GM10847 (cell line): ENCODE measurements around the gene HSPBAP1.

Experiments
- POLR2A ChIP-seq: IDR thresholded peaks from 2 replicates; pipeline ENCODE4 v1.6.1; 2011; ENCODE audit not compliant: insufficient read length; ENCODE audit errors: extremely low read depth

HSPBAP1 gene

GRCh38 chr3:122727766-122728165 is 65.9 kb downstream of the HSPBAP1 start:
- TF ChIP-seq POLR2A = no peak

GRCh38 chr3:122727294-122727693 is 66.3 kb downstream of the HSPBAP1 start:
- no peak for TF ChIP-seq POLR2A

GRCh38 chr3:122725106-122725505 is 68.5 kb downstream of the HSPBAP1 start:
- TF ChIP-seq POLR2A = no peak

GRCh38 chr3:122719273-122719921 is 74.2 kb downstream of the HSPBAP1 start:
- TF ChIP-seq POLR2A = no peak

- TF ChIP-seq POLR2A = no peak
Observed at GRCh38 chr3:122716667-122717066, 77.0 kb downstream of the HSPBAP1 start.

GRCh38 chr3:122714273-122714672 is 79.4 kb downstream of the HSPBAP1 start:
- no peak for TF ChIP-seq POLR2A

- no peak for TF ChIP-seq POLR2A
Observed at GRCh38 chr3:122705379-122705778, 88.3 kb downstream of the HSPBAP1 start.

GRCh38 chr3:122700193-122700592 is 93.4 kb downstream of the HSPBAP1 start:
- TF ChIP-seq POLR2A = no peak

GRCh38 chr3:122697952-122698620 is 95.5 kb downstream of the HSPBAP1 start:
- no peak for TF ChIP-seq POLR2A

GRCh38 chr3:122695927-122696561 is 97.6 kb downstream of the HSPBAP1 start:
- TF ChIP-seq POLR2A = no peak

- TF ChIP-seq POLR2A = no peak
Observed at GRCh38 chr3:122694966-122695365, 98.7 kb downstream of the HSPBAP1 start.

GRCh38 chr3:122692674-122693073 is 101.0 kb downstream of the HSPBAP1 start:
- no peak for TF ChIP-seq POLR2A

GRCh38 chr3:122691195-122691594 is 102.4 kb downstream of the HSPBAP1 start:
- TF ChIP-seq POLR2A = no peak

GRCh38 chr3:122690096-122690495 is 103.5 kb downstream of the HSPBAP1 start:
- no peak for TF ChIP-seq POLR2A
